ENCODE measurements around the gene WDR7. TPM values are rescaled to one million over a fixed set of nuclear protein-coding genes. Genes with fewer than 3 reads are reported as not detected.

The WDR7 gene
- total and polyA plus RNA-seq, 2 experiments from 2014 or later: 9.8 to 15.0 TPM

DNA sequence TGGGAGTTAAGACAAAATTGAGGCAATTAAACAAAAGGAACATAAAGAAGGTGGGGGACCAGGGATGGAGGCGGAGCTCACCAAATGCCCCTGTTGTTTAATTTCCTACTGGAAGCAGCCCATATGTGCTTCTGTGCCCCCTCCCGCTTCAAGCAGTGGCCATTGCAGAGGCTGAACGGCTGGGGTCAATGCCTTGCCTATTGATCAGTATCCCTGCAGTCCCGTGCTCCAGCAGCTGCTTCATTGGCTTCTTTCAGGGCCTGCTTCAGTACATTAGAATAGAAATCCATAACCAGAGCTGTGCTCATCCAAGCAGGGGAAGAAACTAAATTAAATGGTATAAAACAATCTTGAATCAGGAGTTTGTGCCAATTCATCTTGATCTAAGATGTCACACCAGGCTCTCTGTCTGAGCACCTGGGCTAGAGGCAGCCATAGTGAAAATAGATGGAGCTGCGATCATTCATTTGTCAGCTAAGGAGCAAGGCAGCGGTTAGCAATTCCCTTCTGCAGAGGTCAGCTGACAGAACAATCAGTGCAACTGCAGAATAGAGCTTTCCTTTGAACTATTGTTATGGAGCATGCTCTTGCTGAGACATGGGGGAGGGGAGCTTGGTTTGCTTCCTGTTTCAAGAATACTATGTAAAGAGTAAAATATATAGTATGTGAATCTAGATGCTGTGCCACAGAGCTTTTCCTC, 222.4 kb downstream of the WDR7 start:
- Histone ChIP-seq H3K36me3 (no peaks in the 10 kb centered on the region), H3K9me3 (ENCODE audit: low read depth) (no peaks in the 10 kb centered on the region), H3K27me3 (no peaks in the 10 kb centered on the region), H3K4me1 (ENCODE audit: low read depth) (peaks cover 9% of the 10 kb centered on the region), H3K4me3 (no peak overlapping the region), H3K27ac (peak overlapping the region; percentile 2)
- DNase-seq (ENCODE audit: low read depth in 1 of 2, low spot score in 1 of 2): peak; percentile 30 to 43
- TF ChIP-seq, protein P1, sequence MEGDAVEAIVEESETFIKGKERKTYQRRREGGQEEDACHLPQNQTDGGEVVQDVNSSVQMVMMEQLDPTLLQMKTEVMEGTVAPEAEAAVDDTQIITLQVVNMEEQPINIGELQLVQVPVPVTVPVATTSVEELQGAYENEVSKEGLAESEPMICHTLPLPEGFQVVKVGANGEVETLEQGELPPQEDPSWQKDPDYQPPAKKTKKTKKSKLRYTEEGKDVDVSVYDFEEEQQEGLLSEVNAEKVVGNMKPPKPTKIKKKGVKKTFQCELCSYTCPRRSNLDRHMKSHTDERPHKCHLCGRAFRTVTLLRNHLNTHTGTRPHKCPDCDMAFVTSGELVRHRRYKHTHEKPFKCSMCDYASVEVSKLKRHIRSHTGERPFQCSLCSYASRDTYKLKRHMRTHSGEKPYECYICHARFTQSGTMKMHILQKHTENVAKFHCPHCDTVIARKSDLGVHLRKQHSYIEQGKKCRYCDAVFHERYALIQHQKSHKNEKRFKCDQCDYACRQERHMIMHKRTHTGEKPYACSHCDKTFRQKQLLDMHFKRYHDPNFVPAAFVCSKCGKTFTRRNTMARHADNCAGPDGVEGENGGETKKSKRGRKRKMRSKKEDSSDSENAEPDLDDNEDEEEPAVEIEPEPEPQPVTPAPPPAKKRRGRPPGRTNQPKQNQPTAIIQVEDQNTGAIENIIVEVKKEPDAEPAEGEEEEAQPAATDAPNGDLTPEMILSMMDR (IDR thresholded peaks at IDR 0.05; ENCODE audit: low read depth, low read length): no peak

DNA sequence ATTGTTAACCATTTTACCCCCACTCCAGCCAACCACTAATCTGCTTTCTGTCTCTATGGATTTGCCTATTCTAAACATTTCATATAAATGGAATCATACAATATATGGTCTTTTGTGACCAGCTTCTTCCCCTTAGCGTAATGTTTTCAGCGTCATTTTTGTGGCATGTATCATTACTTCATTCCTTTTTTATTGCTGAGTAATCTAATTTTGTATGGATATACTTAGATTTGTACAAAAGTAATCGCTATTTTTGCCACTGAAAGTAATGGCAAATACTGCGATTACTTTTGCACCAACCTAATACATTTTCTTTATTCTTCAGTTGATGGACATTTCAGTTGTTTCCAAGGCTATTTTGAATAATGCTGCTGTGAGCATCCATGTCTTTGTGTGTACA, 227.6 kb downstream of the WDR7 start:
- no peaks in the 10 kb centered on the region for H3K9me3 ChIP-seq (ENCODE audit: low read depth)
- no peaks in the 10 kb centered on the region for H3K36me3 ChIP-seq
- DNase-seq (ENCODE audit: low read depth in 1 of 2, low spot score in 1 of 2): no peak
- H3K4me1 ChIP-seq (ENCODE audit: low read depth): peaks cover 3% of the 10 kb centered on the region
- TF ChIP-seq, protein P1 (IDR thresholded peaks at IDR 0.05; ENCODE audit: low read depth, low read length): no peak
- no peak overlapping the region for H3K4me3 ChIP-seq
- H3K27me3 ChIP-seq: no peaks in the 10 kb centered on the region
- H3K27ac ChIP-seq: no peak overlapping the region

DNA sequence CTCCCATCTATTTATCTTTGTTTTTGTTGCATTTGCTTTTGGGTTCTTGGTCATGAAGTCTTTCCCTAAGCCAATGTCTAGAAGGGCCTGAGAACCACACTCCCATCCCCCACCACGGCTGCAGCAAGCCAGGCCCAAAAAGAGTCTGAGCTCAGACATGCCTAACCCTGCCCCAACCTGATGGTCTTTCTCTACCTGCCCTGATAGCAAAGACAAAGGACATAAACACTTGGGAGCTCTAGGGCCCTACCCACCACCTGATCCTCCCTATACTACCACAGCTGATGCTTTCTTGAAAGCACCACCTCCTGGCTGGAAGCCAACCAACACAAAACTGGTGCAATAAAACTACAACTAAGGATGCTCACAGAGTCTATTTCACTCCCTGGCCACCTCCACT, 233.4 kb downstream of the WDR7 start:
- TF ChIP-seq, protein P1 (IDR thresholded peaks at IDR 0.05; ENCODE audit: low read depth, low read length): no peak
- Histone ChIP-seq H3K9me3 (ENCODE audit: low read depth) (no peaks in the 10 kb centered on the region), H3K4me3 (no peak overlapping the region), H3K4me1 (ENCODE audit: low read depth) (no peaks in the 10 kb centered on the region), H3K27me3 (no peaks in the 10 kb centered on the region), H3K36me3 (no peaks in the 10 kb centered on the region), H3K27ac (no peak overlapping the region)
- no peak for DNase-seq (ENCODE audit: low read depth in 1 of 2, low spot score in 1 of 2)

DNA sequence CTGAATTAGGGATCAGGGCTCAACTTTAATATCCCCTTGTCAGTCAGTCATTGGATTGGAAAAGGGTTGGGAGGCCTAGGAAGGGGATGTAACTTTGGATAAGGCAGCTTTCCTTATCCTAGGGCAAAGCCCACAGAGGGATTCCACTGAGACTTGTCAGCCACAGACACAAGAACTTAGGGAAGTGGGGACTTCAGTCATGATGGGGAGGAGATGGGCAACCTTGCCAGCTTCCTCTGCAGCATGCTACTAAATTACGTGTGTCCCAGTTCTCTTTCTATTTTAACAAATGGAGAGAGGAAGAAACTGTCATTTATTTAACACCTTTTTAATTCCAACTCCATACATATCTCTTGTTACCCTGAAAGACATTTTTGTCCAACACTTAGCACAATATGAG, 237.8 kb downstream of the WDR7 start:
- TF ChIP-seq, protein P1 (IDR thresholded peaks at IDR 0.05; ENCODE audit: low read depth, low read length): no peak
- no peaks in the 10 kb centered on the region for H3K36me3 ChIP-seq
- H3K27me3 ChIP-seq: no peaks in the 10 kb centered on the region

DNA sequence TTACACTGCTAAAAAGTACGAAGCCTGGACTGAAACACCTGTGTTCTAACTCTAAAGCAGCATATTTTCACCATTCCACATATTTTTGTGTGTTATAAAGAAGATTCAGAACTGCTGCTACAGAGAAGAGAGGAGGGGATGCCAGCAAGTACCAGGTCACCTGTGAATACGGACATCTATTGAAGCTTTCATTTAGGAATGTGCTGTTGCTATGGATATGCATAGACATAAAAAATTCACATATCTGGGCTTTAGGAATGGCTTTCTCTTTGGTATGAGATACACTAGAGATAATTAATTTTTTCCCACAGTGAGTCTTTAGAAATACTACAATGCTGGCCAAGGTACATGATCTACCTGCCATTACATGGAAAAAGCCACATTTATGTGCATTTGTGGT, 238.5 kb downstream of the WDR7 start:
- Histone ChIP-seq H3K4me3 (no peak overlapping the region), H3K9me3 (ENCODE audit: low read depth) (no peaks in the 10 kb centered on the region), H3K27me3 (no peaks in the 10 kb centered on the region), H3K36me3 (no peaks in the 10 kb centered on the region), H3K4me1 (ENCODE audit: low read depth) (no peaks in the 10 kb centered on the region), H3K27ac (no peak overlapping the region)
- TF ChIP-seq, protein P1 (IDR thresholded peaks at IDR 0.05; ENCODE audit: low read depth, low read length): no peak
- DNase-seq (ENCODE audit: low read depth in 1 of 2, low spot score in 1 of 2): no peak

More for the DNA sequence above, 237.8 kb downstream of the WDR7 start:
- Histone ChIP-seq H3K4me3 (no peak overlapping the region), H3K4me1 (ENCODE audit: low read depth) (no peaks in the 10 kb centered on the region), H3K27ac (no peak overlapping the region), H3K9me3 (ENCODE audit: low read depth) (no peaks in the 10 kb centered on the region)
- DNase-seq (ENCODE audit: low read depth in 1 of 2, low spot score in 1 of 2): no peak
